Smooth muscle cell (in vitro differentiated cells): ENCODE measurements around the gene SORBS2. TPM values are rescaled to one million over a fixed set of nuclear protein-coding genes. Genes with fewer than 3 reads are reported as not detected.

Experiments used
- DNase-seq: peaks from one replicate; lab custom pipeline; 2025; ENCODE audit not compliant: unreplicated experiment; lab: John Stamatoyannopoulos, UW
- H2AFZ ChIP-seq: fragments of 200-600 bp; sonication (generic); 2 replicates; pipeline ENCODE4 v1.6.0; 2016; ENCODE audit warnings: antibody characterized with exemption, low read depth, mild to moderate bottlenecking
- H3F3A ChIP-seq: fragments of 200-600 bp; sonication (generic); 2 replicates; pipeline ENCODE4 v1.6.0; 2017; ENCODE audit warnings: antibody characterized with exemption, low read depth
- H3K27ac ChIP-seq: fragments of 200-600 bp; sonication (generic); 2 replicates; pipeline ENCODE4 v1.5.1; 2016; ENCODE audit warnings: low read depth, mild to moderate bottlenecking
- H3K27me3 ChIP-seq: fragments of 200-600 bp; sonication (generic); 2 replicates; pipeline ENCODE4 v1.6.1; 2016; ENCODE audit warnings: low read depth, mild to moderate bottlenecking
- H3K36me3 ChIP-seq: fragments of 200-600 bp; sonication (generic); 2 replicates; pipeline ENCODE4 v1.5.1; 2016; ENCODE audit warnings: low read depth
- H3K4me1 ChIP-seq: fragments of 200-600 bp; sonication (generic); 2 replicates; pipeline ENCODE4 v1.5.1; 2016; ENCODE audit warnings: low read depth
- H3K4me2 ChIP-seq: fragments of 200-600 bp; sonication (generic); 2 replicates; pipeline ENCODE4 v1.6.0; 2016; ENCODE audit warnings: mild to moderate bottlenecking
- H3K4me3 ChIP-seq: fragments of 200-600 bp; sonication (generic); 2 replicates; pipeline ENCODE4 v1.5.1; 2016; ENCODE audit warnings: mild to moderate bottlenecking
- H3K79me2 ChIP-seq: fragments of 200-600 bp; sonication (generic); 2 replicates; pipeline ENCODE4 v1.6.0; 2016; ENCODE audit warnings: low read depth, mild to moderate bottlenecking
- H3K9ac ChIP-seq: fragments of 200-600 bp; sonication (generic); 2 replicates; pipeline ENCODE4 v1.6.0; 2016; ENCODE audit warnings: low read depth
- H3K9me3 ChIP-seq: fragments of 200-600 bp; sonication (generic); replicated peaks from 2 replicates; pipeline ENCODE4 v1.5.1; 2016; ENCODE audit warnings: low read depth
- H4K20me1 ChIP-seq: fragments of 200-600 bp; sonication (generic); 2 replicates; pipeline ENCODE4 v1.6.0; 2016; ENCODE audit warnings: low read depth
- CTCF ChIP-seq: fragments of 200-600 bp; sonication (generic); IDR thresholded peaks from 2 replicates; pipeline ENCODE4 v1.5.1; 2017; ENCODE audit warnings: borderline replicate concordance, mild to moderate bottlenecking, antibody characterized with exemption; ENCODE audit not compliant: insufficient read depth, poor library complexity, severe bottlenecking
- WGBS: methylation state at CpG from one replicate; pipeline ENCODE4 v1.1.7; 2016; ENCODE audit warnings: low lambda C conversion rate; 5-methylcytosine and 5-hydroxymethylcytosine counted together
- polyA plus RNA-seq: library from polyadenylated mRNA; unstranded; fragments of >200 nt; fragmentation: Nextera tagmentation; extraction: Ambion mirVana; gene quantifications from 2 replicates; pipeline ENCODE4 v1.2.1, GENCODE V29; 2016
- total RNA-seq: library from RNA; depleted of rRNA; stranded (reverse); fragments of >200 nt; gene quantifications from 2 replicates; pipeline ENCODE4 v1.2.3, GENCODE V29; 2014

Gene SORBS2
- total and polyA plus RNA-seq, 2 experiments from 2014 or later: 9.0 to 36.6 TPM

DNA sequence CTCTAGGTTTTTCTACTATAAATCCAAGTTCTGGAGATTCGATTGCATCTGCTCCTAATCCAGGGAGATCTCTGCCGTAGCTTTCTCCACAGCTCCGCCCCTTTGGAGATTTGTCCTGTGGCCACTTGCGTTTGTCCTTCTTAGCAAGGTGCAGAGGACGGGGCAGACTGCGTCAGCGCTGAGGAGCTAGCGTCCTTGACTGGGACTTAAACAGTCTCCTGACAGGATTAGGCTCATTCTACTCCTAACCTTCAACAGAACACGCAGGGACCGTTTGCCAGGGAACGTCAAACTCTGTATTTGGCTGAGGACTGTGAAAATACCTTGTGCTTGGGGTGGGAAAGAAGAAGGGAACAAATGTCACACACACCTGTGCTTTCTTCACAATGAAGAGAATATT is 38.6 kb downstream of the SORBS2 start:
- H3K4me2 ChIP-seq: peak overlapping the region; percentile 79

DNA sequence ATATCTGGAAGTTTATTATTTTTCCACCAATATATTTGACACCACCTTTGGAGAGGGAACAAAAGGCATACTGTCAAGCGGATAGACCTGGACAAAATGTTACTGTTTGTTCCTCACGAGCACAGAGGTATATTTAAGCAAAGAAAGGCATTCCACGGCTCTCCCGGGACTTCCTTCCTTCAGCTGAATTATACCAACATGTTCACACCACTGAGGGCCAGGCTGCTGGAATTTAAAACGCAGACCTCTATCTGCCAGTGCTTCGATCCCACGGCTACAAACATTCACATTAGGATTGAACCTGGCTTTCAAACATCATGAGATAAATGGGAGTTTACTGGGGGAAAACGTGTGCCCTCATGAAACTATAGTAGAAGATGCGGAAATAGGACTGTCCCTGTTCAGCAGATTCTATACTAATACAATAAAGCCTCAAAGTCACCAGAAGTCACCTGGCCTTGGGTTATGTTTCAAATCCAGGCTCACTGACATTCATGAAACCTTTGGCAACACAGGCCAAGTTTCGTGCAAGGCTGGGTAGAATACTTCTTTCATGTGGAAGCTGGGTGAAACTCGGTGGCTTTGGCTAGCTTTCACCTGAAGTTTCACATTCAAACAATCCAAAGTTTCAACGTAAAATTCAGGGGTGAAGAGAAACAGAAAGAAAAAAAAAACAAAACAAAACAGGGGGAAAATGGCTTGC is 39.5 kb downstream of the SORBS2 start:
- Histone ChIP-seq H3K27me3 (no peaks in the 10 kb centered on the region), H3K36me3 (no peaks in the 10 kb centered on the region), H3K79me2 (no peaks in the 10 kb centered on the region), H3K9me3 (no peaks in the 10 kb centered on the region), H3K9ac (no peak overlapping the region), H3K4me1 (peaks cover 26% of the 10 kb centered on the region), H3K4me3 (no peak overlapping the region), H3K4me2 (no peak overlapping the region), H4K20me1 (no peaks in the 10 kb centered on the region), H3F3A (peaks cover 5% of the 10 kb centered on the region), H3K27ac (no peak overlapping the region), H2AFZ (no peak overlapping the region)
- DNase-seq: no peak
- no peak for TF ChIP-seq CTCF
- WGBS: 91% methylated on average over 12 of the region's 12 CpGs

More for the DNA sequence above, 38.6 kb downstream of the SORBS2 start:
- H4K20me1 ChIP-seq: no peaks in the 10 kb centered on the region
- no peaks in the 10 kb centered on the region for H3K36me3 ChIP-seq
- no peaks in the 10 kb centered on the region for H3K9me3 ChIP-seq
- TF ChIP-seq CTCF: no peak
- H3F3A ChIP-seq: peaks cover 5% of the 10 kb centered on the region
- no peaks in the 10 kb centered on the region for H3K79me2 ChIP-seq
- DNase-seq: no peak
- no peaks in the 10 kb centered on the region for H3K27me3 ChIP-seq
- H3K27ac ChIP-seq: no peak overlapping the region
- no peak overlapping the region for H2AFZ ChIP-seq
- H3K9ac ChIP-seq: no peak overlapping the region
- H3K4me3 ChIP-seq: peak overlapping the region; percentile 23
- peaks cover 26% of the 10 kb centered on the region for H3K4me1 ChIP-seq
- WGBS: 45% methylated on average over 11 of the region's 11 CpGs

- no peaks in the 10 kb centered on the region for H3K9me3 ChIP-seq
- no peak overlapping the region for H3K27ac ChIP-seq
- no peak overlapping the region for H3K4me2 ChIP-seq
- no peaks in the 10 kb centered on the region for H3K27me3 ChIP-seq
- peaks cover 5% of the 10 kb centered on the region for H3F3A ChIP-seq
- no peak overlapping the region for H2AFZ ChIP-seq
- no peak overlapping the region for H3K4me3 ChIP-seq
- no peak for DNase-seq
- no peak overlapping the region for H3K9ac ChIP-seq
- no peaks in the 10 kb centered on the region for H4K20me1 ChIP-seq
- TF ChIP-seq CTCF: no peak
- WGBS: 94% methylated on average over 7 of the region's 7 CpGs
- no peaks in the 10 kb centered on the region for H3K79me2 ChIP-seq
- no peaks in the 10 kb centered on the region for H3K36me3 ChIP-seq
- peaks cover 26% of the 10 kb centered on the region for H3K4me1 ChIP-seq
Measured at GRCh38 chr4:185771711-185772390, 40.1 kb downstream of the SORBS2 start.
